H9 (cell line): ENCODE results near the gene SLC4A1. TPM values are rescaled to one million over a fixed set of nuclear protein-coding genes. Genes with fewer than 3 reads are reported as not detected.

Experiments used
- DNase-seq: peaks from one replicate; pipeline ENCODE4 v3.0.0-alpha.2; 2017
- H2AFZ ChIP-seq: one replicate; pipeline ENCODE4 v1.6.1; 2013; ENCODE audit warnings: mild to moderate bottlenecking, low read length, control low read depth, moderate library complexity
- H2AK5ac ChIP-seq: 2 replicates; pipeline ENCODE4 v1.6.1; 2013; ENCODE audit warnings: low read length, control low read depth, mixed read lengths; ENCODE audit not compliant: insufficient read length
- H2BK120ac ChIP-seq: one replicate; pipeline ENCODE4 v1.6.1; 2013; ENCODE audit warnings: low read depth, mild to moderate bottlenecking, low read length, control low read depth, inconsistent platforms; ENCODE audit not compliant: poor library complexity, severe bottlenecking
- H2BK12ac ChIP-seq: 2 replicates; pipeline ENCODE4 v1.6.1; 2013; ENCODE audit warnings: low read length, control low read depth, mixed read lengths, low read depth; ENCODE audit not compliant: insufficient read length
- H2BK15ac ChIP-seq: 2 replicates; pipeline ENCODE4 v1.6.1; 2013; ENCODE audit warnings: low read depth, low read length, control low read depth
- H2BK20ac ChIP-seq: one replicate; pipeline ENCODE4 v1.6.1; 2013; ENCODE audit warnings: low read depth, mild to moderate bottlenecking, low read length, control low read depth, inconsistent platforms; ENCODE audit not compliant: poor library complexity, severe bottlenecking
- H2BK5ac ChIP-seq: 2 replicates; pipeline ENCODE4 v1.6.1; 2013; ENCODE audit warnings: low read length, control low read depth, mixed read lengths; ENCODE audit not compliant: insufficient read length
- H3K14ac ChIP-seq: 2 replicates; pipeline ENCODE4 v1.6.1; 2013; ENCODE audit warnings: low read length, control low read depth; ENCODE audit not compliant: insufficient read depth
- H3K18ac ChIP-seq: 2 replicates; pipeline ENCODE4 v1.6.1; 2013; ENCODE audit warnings: low read depth, mild to moderate bottlenecking, mixed read lengths, low read length, control low read depth; ENCODE audit not compliant: insufficient read length
- H3K23ac ChIP-seq: 2 replicates; pipeline ENCODE4 v1.6.1; 2013; ENCODE audit warnings: low read length, control low read depth, mixed read lengths, low read depth; ENCODE audit not compliant: insufficient read length
- H3K23me2 ChIP-seq: 2 replicates; pipeline ENCODE4 v1.6.1; 2013; ENCODE audit warnings: low read depth, mild to moderate bottlenecking, mixed read lengths, low read length, control low read depth; ENCODE audit not compliant: insufficient read length, poor library complexity, severe bottlenecking
- H3K27ac ChIP-seq: 2 replicates; pipeline ENCODE4 v1.5.1; 2013; ENCODE audit warnings: low read length, control low read depth, mixed read lengths, low read depth; ENCODE audit not compliant: insufficient read length
- H3K27me3 ChIP-seq: 2 replicates; pipeline ENCODE4 v1.6.1; 2013; ENCODE audit warnings: low read length, control low read depth, inconsistent platforms; ENCODE audit not compliant: insufficient read depth
- H3K4ac ChIP-seq: 2 replicates; pipeline ENCODE4 v1.6.1; 2013; ENCODE audit warnings: low read depth, mild to moderate bottlenecking, control low read depth, inconsistent platforms, low read length, moderate library complexity
- H3K4me1 ChIP-seq: 2 replicates; pipeline ENCODE4 v1.6.1; 2013; ENCODE audit warnings: low read length, control low read depth, inconsistent platforms; ENCODE audit not compliant: insufficient read depth
- H3K4me2 ChIP-seq: 2 replicates; pipeline ENCODE4 v1.6.1; 2013; ENCODE audit warnings: low read length, control low read depth, mixed read lengths; ENCODE audit not compliant: insufficient read length, insufficient read depth
- H3K56ac ChIP-seq: 2 replicates; pipeline ENCODE4 v1.6.1; 2013; ENCODE audit warnings: low read depth, mild to moderate bottlenecking, mixed read lengths, low read length, control low read depth; ENCODE audit not compliant: insufficient read length
- H3K79me1 ChIP-seq: 2 replicates; pipeline ENCODE4 v1.6.1; 2013; ENCODE audit warnings: low read depth, mild to moderate bottlenecking, moderate library complexity, low read length, control low read depth, inconsistent platforms; ENCODE audit not compliant: insufficient read depth, poor library complexity, severe bottlenecking
- H3K79me2 ChIP-seq: 2 replicates; pipeline ENCODE4 v1.6.1; 2013; ENCODE audit warnings: low read length, control low read depth, inconsistent platforms; ENCODE audit not compliant: insufficient read depth
- H3K9ac ChIP-seq: 2 replicates; pipeline ENCODE4 v1.6.1; 2013; ENCODE audit warnings: low read length, control low read depth, mixed read lengths; ENCODE audit not compliant: insufficient read length; ENCODE audit errors: extremely low read depth
- H3K9me3 ChIP-seq: one replicate; pipeline ENCODE4 v1.6.1; 2013; ENCODE audit warnings: low read depth, low read length, inconsistent platforms; ENCODE audit not compliant: control insufficient read depth
- H3T11ph ChIP-seq: one replicate; pipeline ENCODE4 v1.6.1; 2013; ENCODE audit warnings: mild to moderate bottlenecking, low read length, control low read depth, inconsistent platforms
- H4K20me1 ChIP-seq: one replicate; pipeline ENCODE4 v1.6.1; 2013; ENCODE audit not compliant: control insufficient read depth, insufficient read length, insufficient read depth
- H4K5ac ChIP-seq: 2 replicates; pipeline ENCODE4 v1.6.1; 2013; ENCODE audit warnings: low read depth, mild to moderate bottlenecking, mixed read lengths, low read length, control low read depth; ENCODE audit not compliant: insufficient read length
- H4K8ac ChIP-seq: replicated peaks from 2 replicates; pipeline ENCODE4 v1.6.1; 2013; ENCODE audit warnings: low read length, control low read depth, mixed read lengths, low read depth; ENCODE audit not compliant: insufficient read length
- H4K91ac ChIP-seq: 2 replicates; pipeline ENCODE4 v1.6.1; 2013; ENCODE audit warnings: low read depth, mild to moderate bottlenecking, moderate library complexity, mixed read lengths, low read length, control low read depth; ENCODE audit not compliant: insufficient read length
- H3K27ac Mint-ChIP-seq, 3 experiments: 2 replicates in 2 of 3; 3 replicates in 1 of 3; pipeline ENCODE4 v1.8.0; 2020 to 2021; ENCODE audit warnings: mixed read lengths in 3 of 3, mild to moderate bottlenecking in 1 of 3, moderate library complexity in 1 of 3
- H3K27me3 Mint-ChIP-seq: 2 replicates; pipeline ENCODE4 v1.8.0; 2021; ENCODE audit warnings: low read depth, mild to moderate bottlenecking, moderate library complexity, mixed read lengths
- H3K36me3 Mint-ChIP-seq, 3 experiments: 2 replicates in 2 of 3; 3 replicates in 1 of 3; pipeline ENCODE4 v1.8.0; 2020 to 2021; ENCODE audit warnings: low read depth in 3 of 3, mixed read lengths in 3 of 3; ENCODE audit not compliant: insufficient read depth in 1 of 3
- H3K4me1 Mint-ChIP-seq, 2 experiments: 2 replicates each; pipeline ENCODE4 v1.8.0; 2020; ENCODE audit warnings: mixed read lengths in 2 of 2
- H3K4me3 Mint-ChIP-seq, 2 experiments: 2 replicates in 1 of 2; 3 replicates in 1 of 2; pipeline ENCODE4 v1.8.0; 2020 to 2021; ENCODE audit warnings: mild to moderate bottlenecking in 2 of 2, mixed read lengths in 2 of 2, moderate library complexity in 1 of 2
- H3K9me3 Mint-ChIP-seq, 2 experiments: 2 replicates in 1 of 2; 3 replicates in 1 of 2; pipeline ENCODE4 v1.8.0; 2020; ENCODE audit warnings: mild to moderate bottlenecking in 2 of 2, mixed read lengths in 2 of 2, moderate library complexity in 1 of 2
- CTCF ChIP-seq: fragments of 200-600 bp; sonication (generic); conservative IDR thresholded peaks from 3 replicates; pipeline ENCODE4 v1.8.0; 2021; ENCODE audit warnings: antibody characterized with exemption, mild to moderate bottlenecking
- WGBS: extraction: QIAGEN DNeasy Blood & Tissue Kit; methylation state at CpG from one replicate; pipeline ENCODE4 v1.1.7; 2013; ENCODE audit warnings: missing lambda C conversion rate, low lambda C conversion rate, mixed read lengths; ENCODE audit not compliant: insufficient read length; ENCODE audit errors: extremely low coverage; 5-methylcytosine and 5-hydroxymethylcytosine counted together
- total RNA-seq: library from RNA; stranded (reverse); gene quantifications from 2 replicates; pipeline ENCODE4 v1.2.1, GENCODE V29; 2021

SLC4A1 gene
- total RNA-seq, 1 experiment from 2014 or later, result not detected

DNA sequence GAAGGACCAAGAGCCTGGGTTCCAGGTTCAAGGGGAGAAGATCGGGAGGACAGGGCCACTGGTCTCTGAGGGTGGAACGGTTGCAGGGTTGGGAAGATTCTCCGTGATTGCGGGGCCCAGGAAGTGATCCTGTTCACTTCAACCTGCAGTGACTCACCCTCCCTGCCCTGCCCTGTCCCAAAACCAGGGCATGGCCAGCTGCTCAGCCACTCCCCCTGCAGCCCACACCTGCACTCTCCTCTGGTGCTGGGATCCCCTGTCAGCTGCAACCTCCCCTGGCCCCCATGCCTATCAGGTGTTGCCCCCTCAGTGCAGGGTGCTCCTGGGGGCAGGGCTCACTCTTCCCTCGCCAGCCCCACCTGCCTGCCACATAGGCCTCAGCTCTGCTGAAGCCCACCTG lies 41.5 kb upstream of the SLC4A1 start:
- DNase-seq, result peak; percentile 69
- Histone ChIP-seq H3K4me2 (peak overlapping the region; percentile 65), H4K20me1 (no peaks in the 10 kb centered on the region), H2BK15ac (no peak overlapping the region), H2BK20ac (no peak overlapping the region), H3K79me2 (no peaks in the 10 kb centered on the region), H3K27ac (no peak overlapping the region), H2AK5ac (no peak overlapping the region), H2BK12ac (no peak overlapping the region), H2BK120ac (no peak overlapping the region), H3K56ac (no peak overlapping the region), H4K8ac (no peak overlapping the region), H3K4me1 (peaks cover 7% of the 10 kb centered on the region; the same call in 1 of the 2 replicates), H3K27me3 (peaks cover 5% of the 10 kb centered on the region; the same call in 1 of the 2 replicates), H3K79me1 (no peaks in the 10 kb centered on the region), H3K4ac (no peak overlapping the region), H3K14ac (no peak overlapping the region), H4K5ac (no peak overlapping the region), H2BK5ac (no peak overlapping the region), H3T11ph (no peak overlapping the region), H2AFZ (no peak overlapping the region), H3K9ac (no peak overlapping the region), H3K23ac (no peak overlapping the region), H3K23me2 (peaks cover 9% of the 10 kb centered on the region), H4K91ac (no peak overlapping the region), H3K18ac (no peak overlapping the region), H3K9me3 (no peaks in the 10 kb centered on the region)
- H3K4me1 Mint-ChIP-seq, result peaks cover 34 to 49% of the 10 kb centered on the region in 2 experiments
- H3K27me3 Mint-ChIP-seq, result peaks cover 34% of the 10 kb centered on the region
- 0 out of 7 replicates have a peak, but pooled peaks cover 0 to 2% (median 0%) of the 10 kb centered on the region in 3 experiments for H3K36me3 Mint-ChIP-seq
- H3K27ac Mint-ChIP-seq, result no peak overlapping the region
- H3K4me3 Mint-ChIP-seq, result peak overlapping the region; percentile 50 to 81
- TF ChIP-seq CTCF, result 0 out of 3 replicates have a peak, but pooled peaks have one; percentile 18
- no peaks in the 10 kb centered on the region for H3K9me3 Mint-ChIP-seq
- WGBS, result no CpG with 5 or more reads among the region's 5 CpGs
